ENCODE measurements around the gene KLF13. TPM values are rescaled to one million over a fixed set of nuclear protein-coding genes. Genes with fewer than 3 reads are reported as not detected.
A peak's percentile ranks its signal among the peaks of the same experiment; 100 is the strongest.

The KLF13 gene
- total RNA-seq, 1 donor from 2014 or later: 38.7 TPM

- no peak for DNase-seq (ENCODE audit: low read depth)
These were observed 36.3 kb downstream of the KLF13 start for GRCh38 chr15:31362886-31363285.

- no peak for DNase-seq (ENCODE audit: low read depth)
These were observed 37.8 kb downstream of the KLF13 start for GRCh38 chr15:31364301-31365031.

- no peak for DNase-seq (ENCODE audit: low read depth)
These were observed 38.5 kb downstream of the KLF13 start for GRCh38 chr15:31365032-31365654.

- DNase-seq (ENCODE audit: low read depth): peak; percentile 69
These were observed 39.1 kb downstream of the KLF13 start for GRCh38 chr15:31365655-31366127.

GRCh38 chr15:31366169-31366734, 39.6 kb downstream of the KLF13 start:
- DNase-seq (ENCODE audit: low read depth): no peak

GRCh38 chr15:31367021-31367729, 40.5 kb downstream of the KLF13 start:
- no peak for DNase-seq (ENCODE audit: low read depth)

- peak; percentile 42 for DNase-seq (ENCODE audit: low read depth)
These were observed 41.2 kb downstream of the KLF13 start for GRCh38 chr15:31367730-31368344.

GRCh38 chr15:31369727-31370126, 43.1 kb downstream of the KLF13 start:
- DNase-seq (ENCODE audit: low read depth): no peak

GRCh38 chr15:31371520-31372240, 45.0 kb downstream of the KLF13 start:
- no peak for DNase-seq (ENCODE audit: low read depth)

GRCh38 chr15:31372635-31373091, 46.0 kb downstream of the KLF13 start:
- peak; percentile 63 for DNase-seq (ENCODE audit: low read depth)

GRCh38 chr15:31373096-31373865, 46.6 kb downstream of the KLF13 start:
- DNase-seq (ENCODE audit: low read depth): no peak

- no peak for DNase-seq (ENCODE audit: low read depth)
These were observed 47.3 kb downstream of the KLF13 start for GRCh38 chr15:31373970-31374369.

GRCh38 chr15:31374489-31374888, 47.9 kb downstream of the KLF13 start:
- DNase-seq (ENCODE audit: low read depth): no peak

- no peak for DNase-seq (ENCODE audit: low read depth)
These were observed 48.4 kb downstream of the KLF13 start for GRCh38 chr15:31374986-31375385.

- DNase-seq (ENCODE audit: low read depth): no peak
These were observed 49.1 kb downstream of the KLF13 start for GRCh38 chr15:31375772-31376171.

- no peak for DNase-seq (ENCODE audit: low read depth)
These were observed 49.9 kb downstream of the KLF13 start for GRCh38 chr15:31376511-31376910.

- no peak for DNase-seq (ENCODE audit: low read depth)
These were observed 50.4 kb downstream of the KLF13 start for GRCh38 chr15:31377030-31377429.

- no peak for DNase-seq (ENCODE audit: low read depth)
These were observed 51.8 kb downstream of the KLF13 start for GRCh38 chr15:31378363-31378903.

- no peak for DNase-seq (ENCODE audit: low read depth)
These were observed 52.4 kb downstream of the KLF13 start for GRCh38 chr15:31379042-31379441.

- DNase-seq (ENCODE audit: low read depth): no peak
These were observed 52.9 kb downstream of the KLF13 start for GRCh38 chr15:31379577-31379976.
